MM.1S (cell line): ENCODE data around the gene PLK2.

Source experiments
- DNase-seq: peaks from one replicate; pipeline ENCODE4 v3.0.0-alpha.2; 2015
- H2AFZ ChIP-seq: fragments of 300-600 bp; sonication (generic); 2 replicates; pipeline ENCODE4 v1.6.0; 2016; ENCODE audit warnings: antibody characterized with exemption, low read length
- H3F3A ChIP-seq: fragments of 300-600 bp; sonication (generic); 2 replicates; pipeline ENCODE4 v1.6.1; 2016; ENCODE audit warnings: mild to moderate bottlenecking, antibody characterized with exemption, low read length, moderate library complexity, mixed read lengths; ENCODE audit not compliant: insufficient read depth
- H3K27ac ChIP-seq: fragments of 300-600 bp; sonication (generic); 2 replicates; pipeline ENCODE4 v1.5.1; 2016; ENCODE audit warnings: mild to moderate bottlenecking, low read length
- H3K27me3 ChIP-seq: fragments of 300-600 bp; sonication (generic); replicated peaks from 2 replicates; pipeline ENCODE4 v1.6.0; 2016; ENCODE audit warnings: low read length; ENCODE audit not compliant: insufficient read depth
- H3K36me3 ChIP-seq: fragments of 300-600 bp; sonication (generic); replicated peaks from 2 replicates; pipeline ENCODE4 v1.6.1; 2016; ENCODE audit warnings: mild to moderate bottlenecking, low read length, mixed read lengths; ENCODE audit not compliant: insufficient read depth
- H3K4me1 ChIP-seq: fragments of 300-600 bp; sonication (generic); 2 replicates; pipeline ENCODE4 v1.6.1; 2016; ENCODE audit warnings: low read length, mixed read lengths
- H3K4me2 ChIP-seq: fragments of 300-600 bp; sonication (generic); 2 replicates; pipeline ENCODE4 v1.6.0; 2016; ENCODE audit warnings: low read depth, low read length
- H3K4me3 ChIP-seq: fragments of 300-600 bp; sonication (generic); 2 replicates; pipeline ENCODE4 v1.5.1; 2016; ENCODE audit warnings: low read length, mixed read lengths
- H3K79me2 ChIP-seq: fragments of 300-600 bp; sonication (generic); 2 replicates; pipeline ENCODE4 v1.6.1; 2016; ENCODE audit warnings: mixed run types, low read length, mixed read lengths
- H3K9ac ChIP-seq: fragments of 300-600 bp; sonication (generic); 2 replicates; pipeline ENCODE4 v1.6.1; 2016; ENCODE audit warnings: low read length, mixed read lengths
- H3K9me2 ChIP-seq: fragments of 300-600 bp; sonication (generic); replicated peaks from 2 replicates; pipeline ENCODE4 v1.6.1; 2016; ENCODE audit warnings: mild to moderate bottlenecking, low read length, mixed read lengths; ENCODE audit not compliant: insufficient read depth
- H3K9me3 ChIP-seq: fragments of 300-600 bp; sonication (generic); replicated peaks from 2 replicates; pipeline ENCODE4 v1.6.1; 2016; ENCODE audit warnings: mild to moderate bottlenecking, low read length, mixed read lengths; ENCODE audit not compliant: insufficient read depth
- H4K20me1 ChIP-seq: fragments of 300-600 bp; sonication (generic); 2 replicates; pipeline ENCODE4 v1.6.1; 2016; ENCODE audit warnings: mild to moderate bottlenecking, low read length, moderate library complexity, mixed read lengths; ENCODE audit not compliant: insufficient read depth
- CTCF ChIP-seq: fragments of 300-600 bp; sonication (generic); IDR thresholded peaks from 2 replicates; pipeline ENCODE4 v1.5.1; 2016; ENCODE audit warnings: antibody characterized with exemption, low read length, mixed read lengths
- EZH2 ChIP-seq: fragments of 300-600 bp; sonication (generic); optimal IDR thresholded peaks from 2 replicates; pipeline ENCODE3; 2017; ENCODE audit warnings: low read depth, mild to moderate bottlenecking, antibody characterized with exemption, low read length, mixed read lengths
- EZH2phosphoT487 ChIP-seq: fragments of 300-600 bp; sonication (generic); IDR thresholded peaks from 2 replicates; pipeline ENCODE4 v1.6.1; 2018; ENCODE audit warnings: antibody characterized with exemption, low read length

PLK2 gene

DNA sequence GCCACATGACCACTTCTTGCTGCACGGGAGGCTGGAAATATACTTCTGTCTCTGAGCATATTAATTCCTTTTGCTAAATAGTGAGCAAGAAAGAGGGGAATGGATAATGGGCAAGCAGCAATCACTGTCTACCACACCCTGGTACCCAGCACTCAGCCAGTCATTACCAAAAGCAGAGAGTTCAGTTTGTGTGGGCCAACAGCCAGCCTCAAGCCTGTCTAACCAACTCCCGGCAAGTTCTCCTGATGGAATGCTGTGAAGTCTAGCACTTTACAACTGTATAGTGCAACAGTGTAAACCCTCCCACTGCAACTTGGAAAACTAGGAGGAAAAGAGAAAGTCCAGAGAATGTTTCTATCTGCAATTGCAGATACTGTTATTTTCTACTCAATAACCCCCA lies 47.8 kb downstream of the PLK2 start:
- Histone ChIP-seq H4K20me1 (no peaks in the 10 kb centered on the region), H3K36me3 (no peaks in the 10 kb centered on the region), H3K27ac (no peak overlapping the region), H3K4me1 (peaks cover 22% of the 10 kb centered on the region), H3F3A (no peaks in the 10 kb centered on the region), H3K9me2 (no peaks in the 10 kb centered on the region), H3K27me3 (no peaks in the 10 kb centered on the region), H3K79me2 (no peaks in the 10 kb centered on the region), H3K9ac (no peak overlapping the region), H3K4me3 (no peak overlapping the region), H3K4me2 (no peak overlapping the region), H2AFZ (no peak overlapping the region), H3K9me3 (no peaks in the 10 kb centered on the region)
- TF ChIP-seq CTCF = no peak
- TF ChIP-seq EZH2phosphoT487 = no peak
- no peak for TF ChIP-seq EZH2
- DNase-seq = no peak

- Histone ChIP-seq H3K4me1 (peaks cover 22% of the 10 kb centered on the region), H3K4me2 (no peak overlapping the region), H3K9ac (no peak overlapping the region)
Observed at GRCh38 chr5:58411372-58411771, 48.5 kb downstream of the PLK2 start.

GRCh38 chr5:58410441-58410840 lies 49.4 kb downstream of the PLK2 start:
- Histone ChIP-seq H4K20me1 (no peaks in the 10 kb centered on the region), H3K4me1 (peaks cover 22% of the 10 kb centered on the region), H3K9me3 (no peaks in the 10 kb centered on the region), H3K27ac (no peak overlapping the region), H3K4me3 (no peak overlapping the region), H3K36me3 (no peaks in the 10 kb centered on the region), H2AFZ (no peak overlapping the region), H3K9ac (no peak overlapping the region), H3F3A (no peaks in the 10 kb centered on the region), H3K9me2 (no peaks in the 10 kb centered on the region), H3K4me2 (peak overlapping the region; percentile 1; the same call in 1 of the 2 replicates), H3K79me2 (no peaks in the 10 kb centered on the region), H3K27me3 (no peaks in the 10 kb centered on the region)
- peak; percentile 39 for DNase-seq
- TF ChIP-seq EZH2phosphoT487 = no peak
- TF ChIP-seq EZH2 = no peak
- TF ChIP-seq CTCF = no peak

More at GRCh38 chr5:58411372-58411771, 48.5 kb downstream of the PLK2 start:
- Histone ChIP-seq H3K4me3 (no peak overlapping the region), H3F3A (no peaks in the 10 kb centered on the region), H2AFZ (no peak overlapping the region), H3K36me3 (no peaks in the 10 kb centered on the region), H3K27me3 (no peaks in the 10 kb centered on the region), H3K27ac (no peak overlapping the region), H4K20me1 (no peaks in the 10 kb centered on the region), H3K79me2 (no peaks in the 10 kb centered on the region), H3K9me3 (no peaks in the 10 kb centered on the region), H3K9me2 (no peaks in the 10 kb centered on the region)
- no peak for TF ChIP-seq CTCF
- TF ChIP-seq EZH2 = no peak
- DNase-seq = no peak
